Measurements from ENCODE around the gene CFAP126.
"Not testable (repeated sequence)": the region's sequence is repeated elsewhere in the genome, so short reads cannot be mapped to it uniquely, and the experiment has no call there.

CFAP126 gene

GRCh38 chr1:161367684-161368400 is at the start of gene CFAP126:
TSS of gene CFAP126 (minus strand) at chr1:161367876. CDS start at chr1:161367868, 8 bp downstream.
- ATAC-seq, result peak; percentile 84
- DNase-seq, result peak; percentile 33

- ATAC-seq, DNase-seq: not testable (repeated sequence)
Observed at GRCh38 chr1:161413050-161413449, 45.4 kb upstream of the CFAP126 start.

GRCh38 chr1:161410636-161410970 is 42.9 kb upstream of the CFAP126 start:
- not testable (repeated sequence) for ATAC-seq, DNase-seq

- ATAC-seq, DNase-seq: not testable (repeated sequence)
Observed at GRCh38 chr1:161409848-161410635, 42.4 kb upstream of the CFAP126 start.

- DNase-seq, result no peak
- ATAC-seq, result no peak
Observed at GRCh38 chr1:161408429-161409052, 40.9 kb upstream of the CFAP126 start.

GRCh38 chr1:161407451-161407985 is 39.8 kb upstream of the CFAP126 start:
- no peak for ATAC-seq
- no peak for DNase-seq

- ATAC-seq, result not testable (repeated sequence)
Observed at GRCh38 chr1:161406551-161406950, 38.9 kb upstream of the CFAP126 start.

GRCh38 chr1:161404051-161404597 is 36.4 kb upstream of the CFAP126 start:
- DNase-seq, result no peak
- no peak for ATAC-seq

More at GRCh38 chr1:161406551-161406950, 38.9 kb upstream of the CFAP126 start:
- DNase-seq, result not testable (repeated sequence)

- ATAC-seq (no peak), DNase-seq (no peak)
Observed at GRCh38 chr1:161402446-161402845, 34.8 kb upstream of the CFAP126 start.

- DNase-seq (peak; percentile 87), ATAC-seq (peak; percentile 83)
Observed at GRCh38 chr1:161399257-161399998, 31.8 kb upstream of the CFAP126 start.

- DNase-seq, result no peak
- peak; percentile 3 for ATAC-seq
Observed at GRCh38 chr1:161398900-161399256, 31.2 kb upstream of the CFAP126 start.

GRCh38 chr1:161397038-161397437 is 29.4 kb upstream of the CFAP126 start:
- ATAC-seq, DNase-seq: not testable (repeated sequence)

- ATAC-seq (no peak), DNase-seq (no peak)
Observed at GRCh38 chr1:161393151-161393550, 25.5 kb upstream of the CFAP126 start.

- ATAC-seq (no peak), DNase-seq (no peak)
Observed at GRCh38 chr1:161391611-161392010, 23.9 kb upstream of the CFAP126 start.

GRCh38 chr1:161391136-161391535 is 23.5 kb upstream of the CFAP126 start:
- ATAC-seq, DNase-seq: not testable (repeated sequence)

GRCh38 chr1:161390559-161390858 is 22.8 kb upstream of the CFAP126 start:
- DNase-seq (no peak), ATAC-seq (peak; percentile 5)

- DNase-seq, result peak; percentile 94
- ATAC-seq, result peak; percentile 83
Observed at GRCh38 chr1:161389691-161390558, 22.2 kb upstream of the CFAP126 start.

GRCh38 chr1:161389158-161389557 is 21.5 kb upstream of the CFAP126 start:
- not testable (repeated sequence) for DNase-seq, ATAC-seq

- ATAC-seq (no peak), DNase-seq (no peak)
Observed at GRCh38 chr1:161388639-161389038, 21.0 kb upstream of the CFAP126 start.

GRCh38 chr1:161382214-161383019 is 14.7 kb upstream of the CFAP126 start:
- DNase-seq, result no peak
- ATAC-seq, result peak; percentile 75

Data from stimulated activated naive CD8-positive, alpha-beta T cell treated with anti-CD3 and anti-CD28 coated beads, Interleukin-15, Interleukin-2, amounts not matched to agents 100 U/mL and 50 U/mL, for 24 hours (primary cell).